ENCODE measurements around the gene CCDC57.
"Not testable (repeated sequence)": the region's sequence is repeated elsewhere in the genome, so short reads cannot be mapped to it uniquely, and the experiment has no call there.

Gene CCDC57, protein sequence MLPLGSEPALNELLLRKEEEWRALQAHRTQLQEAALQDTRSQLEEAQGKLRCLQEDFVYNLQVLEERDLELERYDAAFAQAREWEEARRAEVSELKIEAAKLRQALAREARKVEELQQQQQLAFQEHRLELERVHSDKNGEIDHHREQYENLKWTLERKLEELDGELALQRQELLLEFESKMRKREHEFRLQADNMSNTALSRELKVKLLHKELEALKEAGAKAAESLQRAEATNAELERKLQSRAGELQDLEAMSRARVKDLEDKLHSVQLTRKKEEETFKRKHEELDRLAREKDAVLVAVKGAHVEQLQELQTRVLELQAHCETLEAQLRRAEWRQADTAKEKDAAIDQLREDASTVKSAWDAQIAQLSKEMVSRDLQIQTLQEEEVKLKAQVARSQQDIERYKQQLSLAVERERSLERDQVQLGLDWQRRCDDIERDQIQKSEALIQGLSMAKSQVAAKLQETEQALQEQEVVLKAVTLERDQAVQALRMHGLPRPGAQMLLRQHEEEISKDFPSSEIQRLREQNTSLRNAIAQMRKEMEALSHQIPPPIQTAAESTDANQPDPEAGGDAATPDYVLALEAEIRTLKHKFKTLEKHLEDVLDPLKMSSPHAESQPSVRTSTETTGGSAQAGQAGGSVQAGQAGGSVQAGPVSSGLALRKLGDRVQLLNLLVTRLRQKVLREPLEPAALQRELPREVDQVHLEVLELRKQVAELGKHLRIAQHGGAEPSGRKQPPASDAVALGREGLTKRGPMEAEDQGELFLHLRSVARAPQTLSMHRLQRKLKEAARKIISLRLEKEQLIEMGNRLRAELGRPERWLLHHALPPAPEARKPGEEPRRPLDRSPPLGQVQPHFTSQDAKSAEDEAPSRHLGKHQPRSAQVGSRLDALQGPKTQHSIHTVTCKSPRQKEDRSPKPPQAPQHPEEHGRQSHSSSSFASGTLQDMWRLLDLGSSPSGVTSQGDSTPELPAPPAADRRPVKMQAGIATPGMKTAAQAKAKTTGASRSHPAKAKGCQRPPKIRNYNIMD

DNA sequence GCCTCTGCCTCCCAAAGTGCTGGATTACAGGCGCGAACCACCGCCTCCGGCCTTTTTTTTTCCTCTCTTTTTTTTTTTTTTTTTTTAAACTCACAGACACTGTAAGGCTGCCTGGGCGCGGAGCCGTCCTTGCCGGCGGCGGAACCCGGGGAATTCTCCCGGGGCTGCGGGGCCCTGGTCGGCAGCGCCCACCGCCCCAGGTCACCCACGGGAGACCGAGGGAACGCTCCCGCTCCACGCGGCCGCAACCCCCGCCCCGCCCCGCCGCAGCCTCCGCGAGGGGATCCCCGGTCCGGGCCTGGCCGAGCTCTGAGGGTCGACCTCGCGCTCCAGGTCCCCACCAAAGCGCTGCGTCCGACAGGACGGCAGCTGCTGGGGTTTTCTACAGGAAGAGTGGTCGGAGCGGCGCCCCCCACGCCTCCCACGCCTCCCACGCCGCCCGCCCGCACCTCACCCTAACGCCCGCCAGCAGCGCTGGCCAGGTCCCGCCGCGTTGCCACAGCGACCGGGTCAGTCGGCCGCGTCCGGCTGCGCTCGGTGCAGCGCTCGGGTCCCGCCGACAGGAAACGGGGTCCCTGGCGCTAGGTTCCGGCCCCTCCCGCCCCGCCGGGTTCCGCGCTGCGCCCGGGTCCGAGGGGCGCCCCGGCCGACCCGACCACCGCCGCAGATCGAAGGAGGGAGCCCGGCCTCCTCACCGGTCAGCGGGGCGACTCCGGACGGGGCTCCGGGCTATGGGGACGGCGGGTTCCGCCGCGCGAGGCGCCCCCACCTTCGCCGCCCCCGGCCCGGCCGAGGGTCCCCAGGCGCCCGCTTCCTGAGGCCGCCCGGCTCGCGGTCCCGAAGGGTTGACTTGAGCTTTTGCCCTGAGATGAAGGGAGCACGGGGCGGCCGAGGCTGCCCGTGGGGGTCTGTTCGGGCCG is at the start of gene CCDC57:
Gene CCDC57, minus strand, starts transcription at position 512 of the 920 bp plus-strand sequence. CDS start 10,898 bp downstream, outside the sequence.
- no peak for DNase-seq

DNA sequence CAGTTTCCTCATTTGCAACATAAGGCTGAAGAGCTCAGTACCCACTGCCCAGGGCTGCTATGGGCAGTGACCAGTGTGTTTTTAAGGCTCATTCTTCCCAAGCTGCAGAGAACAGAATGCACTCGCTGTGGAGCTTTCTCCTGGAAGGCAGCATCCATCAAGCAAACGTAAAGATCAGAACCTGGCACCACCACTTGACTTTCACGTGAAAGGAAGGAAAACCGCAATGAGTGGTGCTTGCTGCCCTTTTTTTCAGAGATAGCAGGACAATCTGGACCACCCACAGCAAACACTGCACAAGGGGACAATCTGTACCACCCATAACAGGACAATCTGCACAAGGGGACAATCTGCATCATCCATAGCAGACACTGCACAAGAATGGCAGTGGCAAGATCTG is 49.7 kb upstream of the CCDC57 start:
- DNase-seq = no peak

GRCh38 chr17:82259972-82260961 is 47.6 kb upstream of the CCDC57 start:
- not testable (repeated sequence) for DNase-seq

- DNase-seq = no peak
Measured at GRCh38 chr17:82258555-82258954, 45.9 kb upstream of the CCDC57 start.

GRCh38 chr17:82257473-82257872 is 44.8 kb upstream of the CCDC57 start:
- no peak for DNase-seq

DNA sequence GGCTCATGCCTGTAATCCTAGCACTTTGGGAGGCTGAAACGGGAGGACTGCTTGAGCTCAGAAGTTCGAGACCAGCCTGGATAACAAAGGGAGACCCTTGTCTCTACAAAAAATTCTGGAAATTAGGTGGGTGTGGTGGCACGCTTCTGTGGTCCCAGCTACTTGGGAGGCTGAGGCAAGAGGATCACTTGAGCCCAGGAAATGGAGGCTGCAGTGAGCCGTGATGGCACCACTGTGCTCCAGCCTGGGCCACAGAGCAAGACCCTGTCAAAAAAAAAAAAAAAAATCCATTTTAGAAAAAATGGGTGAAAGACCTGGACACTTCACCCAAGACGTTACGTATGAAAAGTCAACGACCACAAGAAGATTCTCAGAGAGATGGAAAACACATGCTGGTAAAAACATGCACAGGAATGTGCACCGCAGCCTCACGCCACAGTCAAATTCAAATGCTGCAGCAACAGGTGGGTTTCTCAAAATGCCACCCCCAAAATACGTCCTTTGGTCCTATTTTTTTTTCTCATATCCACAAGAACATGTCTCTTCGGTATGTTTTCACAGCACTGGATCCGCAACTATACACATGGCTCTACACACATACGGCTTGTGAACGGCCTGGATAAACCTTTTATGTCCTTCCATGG is 43.7 kb upstream of the CCDC57 start:
- no peak for DNase-seq

DNA sequence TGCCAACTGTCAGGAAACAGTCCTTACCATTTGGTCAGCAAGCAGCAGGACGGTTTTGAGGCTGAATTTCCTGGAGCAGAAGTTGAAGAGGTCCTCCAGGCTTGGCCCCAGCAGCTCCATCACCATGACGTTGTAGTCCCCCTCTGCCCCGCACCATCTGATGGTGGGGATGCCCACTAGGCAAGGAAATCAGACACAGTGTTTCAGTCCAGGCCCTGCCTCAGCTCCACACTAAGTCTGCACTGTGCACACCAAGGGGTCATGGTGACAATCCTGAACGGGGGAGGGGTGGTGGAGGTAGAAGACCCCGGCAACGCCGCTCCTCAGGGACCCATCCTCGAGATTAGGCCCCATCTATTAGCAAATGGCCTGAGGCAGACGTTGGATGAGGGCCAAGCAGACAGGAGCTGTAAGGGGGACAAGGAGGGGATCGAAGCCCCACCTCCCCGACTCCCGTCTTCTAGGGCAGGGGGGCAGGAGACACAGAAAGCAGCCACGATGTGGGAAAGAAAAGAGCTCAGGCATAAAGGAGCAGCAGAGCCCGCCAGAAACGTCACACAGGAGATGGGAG is 42.8 kb upstream of the CCDC57 start:
- no peak for DNase-seq

DNA sequence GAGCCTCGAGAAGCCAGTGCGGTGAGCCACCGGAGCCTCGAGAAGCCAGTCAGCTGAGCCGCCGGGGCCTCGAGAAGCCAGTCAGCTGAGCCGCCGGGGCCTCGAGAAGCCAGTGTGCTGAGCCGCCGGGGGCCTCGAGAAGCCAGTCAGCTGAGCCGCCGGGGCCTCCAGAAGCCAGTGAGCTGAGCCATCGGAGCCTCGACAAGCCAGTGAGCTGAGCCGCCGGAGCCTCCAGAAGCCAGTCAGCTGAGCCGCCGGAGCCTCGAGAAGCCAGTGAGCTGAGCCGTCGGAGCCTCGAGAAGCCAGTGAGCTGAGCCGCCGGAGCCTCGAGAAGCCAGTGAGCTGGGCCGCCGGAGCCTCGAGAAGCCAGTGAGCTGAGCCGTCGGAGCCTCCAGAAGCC is 42.1 kb upstream of the CCDC57 start:
- DNase-seq = not testable (repeated sequence)

DNA sequence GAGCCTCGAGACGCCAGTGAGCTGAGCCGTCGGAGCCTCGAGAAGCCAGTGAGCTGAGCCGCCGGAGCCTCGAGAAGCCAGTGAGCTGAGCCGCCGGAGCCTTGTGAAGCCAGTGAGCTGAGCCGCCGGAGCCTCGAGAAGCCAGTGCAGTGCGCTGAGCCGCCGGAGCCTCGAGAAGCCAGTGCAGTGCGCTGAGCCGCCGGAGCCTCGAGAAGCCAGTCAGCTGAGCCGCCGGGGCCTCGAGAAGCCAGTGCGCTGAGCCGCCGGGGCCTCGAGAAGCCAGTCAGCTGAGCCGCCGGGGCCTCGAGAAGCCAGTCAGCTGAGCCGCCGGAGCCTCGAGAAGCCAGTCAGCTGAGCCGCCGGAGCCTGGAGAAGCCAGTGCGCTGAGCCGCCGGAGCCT is 41.5 kb upstream of the CCDC57 start:
- DNase-seq = not testable (repeated sequence)

GRCh38 chr17:82253179-82253544 is 40.5 kb upstream of the CCDC57 start:
- no peak for DNase-seq

- DNase-seq = no peak
Measured at GRCh38 chr17:82252511-82253178, 40.0 kb upstream of the CCDC57 start.

- no peak for DNase-seq
Measured at GRCh38 chr17:82250868-82251500, 38.3 kb upstream of the CCDC57 start.

DNA sequence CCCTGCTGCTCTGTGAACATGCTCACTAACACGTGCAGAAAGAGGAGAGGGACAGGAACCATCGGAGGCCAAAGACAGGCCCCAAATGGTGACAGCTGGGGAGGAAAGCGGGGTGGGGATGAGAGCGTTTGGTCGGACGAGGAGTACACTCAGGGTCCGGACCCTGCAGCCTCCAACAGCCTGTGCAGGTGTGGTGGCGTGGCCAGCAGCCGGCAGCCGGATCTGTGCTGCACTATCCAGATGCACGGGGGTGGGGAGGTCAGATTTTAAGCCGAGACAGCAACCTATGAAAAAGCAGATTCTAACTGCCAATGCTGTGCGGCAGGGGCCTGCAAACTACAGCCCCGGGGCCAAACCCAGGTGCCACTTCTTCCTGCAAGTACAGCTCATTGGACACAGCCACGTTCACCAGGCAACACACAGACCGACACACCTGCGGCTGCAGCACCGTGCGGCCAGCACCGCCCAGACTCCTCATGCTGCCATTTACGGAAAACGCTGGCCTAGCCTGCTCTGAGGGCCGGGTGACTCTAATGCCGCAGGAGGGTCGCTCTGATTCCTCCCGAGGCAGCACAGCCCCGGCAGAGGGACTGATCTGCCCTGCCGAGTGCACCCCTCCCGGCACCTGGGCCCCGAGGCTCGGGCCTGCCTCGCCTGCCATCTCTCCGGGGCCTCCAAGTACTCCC is 37.4 kb upstream of the CCDC57 start:
- no peak for DNase-seq

GRCh38 chr17:82248815-82249674 is 36.4 kb upstream of the CCDC57 start:
- no peak for DNase-seq

DNA sequence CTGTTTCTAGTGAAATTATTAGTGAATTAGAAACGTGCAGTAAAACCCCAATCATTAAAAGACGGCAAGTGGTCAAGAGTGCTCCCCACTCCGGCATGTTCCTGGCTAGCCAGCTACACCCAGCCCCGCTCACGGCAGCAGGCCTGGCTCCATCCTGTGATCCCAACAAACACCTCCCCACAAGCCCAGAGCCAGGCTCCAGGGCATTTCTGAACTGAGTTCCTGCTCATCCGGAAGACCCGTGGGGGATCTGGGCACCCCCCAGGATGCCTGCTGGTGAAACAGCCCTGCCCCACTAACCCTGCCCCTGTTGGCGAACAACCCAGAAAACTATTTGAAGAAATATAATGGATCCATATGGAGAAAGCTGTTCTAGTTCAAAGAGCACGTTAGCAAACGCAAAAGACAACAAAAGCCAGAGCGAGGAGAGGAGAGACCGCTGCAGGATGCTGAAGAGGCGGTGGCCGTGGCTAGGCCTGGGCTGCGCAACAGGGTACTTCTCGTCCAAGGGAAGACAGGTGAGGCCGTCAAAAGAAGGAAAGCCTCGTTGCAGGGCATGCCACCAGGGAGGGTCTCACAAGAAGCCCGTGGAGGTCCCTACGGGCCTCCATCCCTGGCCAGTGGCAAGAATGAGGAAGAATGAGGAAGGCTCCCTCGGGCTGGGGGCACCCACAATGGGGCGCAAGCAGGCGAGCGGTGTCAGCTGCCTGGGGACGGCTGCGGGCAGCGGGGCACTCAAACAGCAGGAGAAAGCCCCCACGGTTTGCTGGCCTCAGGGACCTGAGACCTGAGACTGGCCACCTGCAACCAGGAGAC is 35.4 kb upstream of the CCDC57 start:
- no peak for DNase-seq

GRCh38 chr17:82247182-82247823 is 34.7 kb upstream of the CCDC57 start:
- no peak for DNase-seq

All from KG1 (cell line).